Spleen (tissue), 7 donors: Measurements from ENCODE around the gene TAF1L.

Experiments
- POLR2A ChIP-seq, 3 donors: fragments of 450-650 bp; IDR thresholded peaks; one replicate each; pipeline ENCODE4 v1.5.1; 2017; ENCODE audit warnings: antibody characterized with exemption in 3 of 3, mild to moderate bottlenecking in 1 of 3
- POLR2AphosphoS5 ChIP-seq, 3 donors: sonication (generic); formaldehyde crosslinking; IDR thresholded peaks; one replicate each; pipeline ENCODE4 v1.5.1; 2017; ENCODE audit warnings: antibody characterized with exemption in 3 of 3
- TF ChIP-seq, protein P1 (sequence below), 11 experiments: fragments of 200-600 bp in 7 of 11; fragments of 450-650 bp in 4 of 11; sonication (generic) in 4 of 11; IDR thresholded peaks in 8 of 11; conservative IDR thresholded peaks in 3 of 11; 1 replicate in 7 of 11; 2 replicates in 4 of 11; pipeline versions ENCODE4 v1.4.0 to v1.8.0; 2016 to 2021; ENCODE audit warnings: antibody characterized with exemption in 11 of 11, inconsistent platforms in 4 of 11, mild to moderate bottlenecking in 1 of 11
- donor health status: DM: no; HTN: no; CAD: no; lungs with moderate emphysema.
- donor health status: DM: no; HTN: no; CAD: no.
- donor health status: DM: no; HTN: no; CAD: no.

DNA sequence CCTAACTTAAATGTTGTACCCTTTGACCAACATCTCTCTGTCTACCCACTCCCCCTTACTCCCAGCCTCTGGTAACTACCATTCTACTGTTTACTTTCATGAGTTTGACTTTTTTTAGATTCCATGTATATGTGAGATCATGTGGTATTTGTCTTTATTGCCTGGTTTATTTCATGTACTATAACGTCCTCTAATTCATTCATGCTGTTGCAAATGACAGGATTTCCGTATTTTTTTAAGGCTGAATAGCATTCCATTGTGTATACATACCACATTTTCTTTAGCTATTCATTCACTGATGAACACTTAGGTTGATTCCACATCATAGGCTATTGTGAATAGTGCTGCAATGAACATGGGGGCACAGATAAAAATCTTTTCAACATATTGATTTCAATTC lies 50.7 kb downstream of the TAF1L start:
- TF ChIP-seq, protein P1, sequence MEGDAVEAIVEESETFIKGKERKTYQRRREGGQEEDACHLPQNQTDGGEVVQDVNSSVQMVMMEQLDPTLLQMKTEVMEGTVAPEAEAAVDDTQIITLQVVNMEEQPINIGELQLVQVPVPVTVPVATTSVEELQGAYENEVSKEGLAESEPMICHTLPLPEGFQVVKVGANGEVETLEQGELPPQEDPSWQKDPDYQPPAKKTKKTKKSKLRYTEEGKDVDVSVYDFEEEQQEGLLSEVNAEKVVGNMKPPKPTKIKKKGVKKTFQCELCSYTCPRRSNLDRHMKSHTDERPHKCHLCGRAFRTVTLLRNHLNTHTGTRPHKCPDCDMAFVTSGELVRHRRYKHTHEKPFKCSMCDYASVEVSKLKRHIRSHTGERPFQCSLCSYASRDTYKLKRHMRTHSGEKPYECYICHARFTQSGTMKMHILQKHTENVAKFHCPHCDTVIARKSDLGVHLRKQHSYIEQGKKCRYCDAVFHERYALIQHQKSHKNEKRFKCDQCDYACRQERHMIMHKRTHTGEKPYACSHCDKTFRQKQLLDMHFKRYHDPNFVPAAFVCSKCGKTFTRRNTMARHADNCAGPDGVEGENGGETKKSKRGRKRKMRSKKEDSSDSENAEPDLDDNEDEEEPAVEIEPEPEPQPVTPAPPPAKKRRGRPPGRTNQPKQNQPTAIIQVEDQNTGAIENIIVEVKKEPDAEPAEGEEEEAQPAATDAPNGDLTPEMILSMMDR (IDR thresholded peaks at IDR 0.05 in 8 of 11, conservative IDR thresholded peaks at IDR 0.05 in 3 of 11) = no peak
- no peak for TF ChIP-seq POLR2A (IDR thresholded peaks at IDR 0.05)
- TF ChIP-seq POLR2AphosphoS5 (IDR thresholded peaks at IDR 0.05) = no peak
